Left colon (tissue), 2 donors: Measurements from ENCODE around the gene DYNC1H1. TPM values are rescaled to one million over a fixed set of nuclear protein-coding genes. Genes with fewer than 3 reads are reported as not detected.
A peak's percentile ranks its signal among the peaks of the same experiment; 100 is the strongest.
"Not testable (repeated sequence)": the region's sequence is repeated elsewhere in the genome, so short reads cannot be mapped to it uniquely, and the experiment has no call there.

Experiments used
- ATAC-seq: fragments of 200-7000 bp; cut with Tn5 transposase; one replicate; pipeline ENCODE4 v1.9.1; 2020; ENCODE audit warnings: mild to moderate bottlenecking, moderate library complexity
- DNase-seq, 2 donors: peaks; one replicate each; pipeline ENCODE4 v3.0.0-alpha.2; 2020
- intact Hi-C, 2 donors: fragments of 100-400 bp; cut with DNase I in 1 of 2; cut with micrococcal nuclease in 1 of 2; formaldehyde crosslinking; loops; one replicate each; pipeline versions ENCODE4 v1.11.2 to v1.14.0; 2022; cut with DNase I, micrococcal nuclease
- total RNA-seq, 2 donors: library from RNA; stranded (reverse); fragmentation: NEBNext Ultra II Directional; extraction: Animal tissue kit (Norgen Biotek cat#: 25700); gene quantifications; one replicate each; pipeline ENCODE4 v1.2.1, GENCODE V29; 2021
- donor health status: DM: no; HTN: no; CAD: no.
- donor health status: DM: yes; HTN: yes; CAD: no.

Gene DYNC1H1
- total RNA-seq, 2 donors from 2014 or later, result 370 to 424 TPM

DNA sequence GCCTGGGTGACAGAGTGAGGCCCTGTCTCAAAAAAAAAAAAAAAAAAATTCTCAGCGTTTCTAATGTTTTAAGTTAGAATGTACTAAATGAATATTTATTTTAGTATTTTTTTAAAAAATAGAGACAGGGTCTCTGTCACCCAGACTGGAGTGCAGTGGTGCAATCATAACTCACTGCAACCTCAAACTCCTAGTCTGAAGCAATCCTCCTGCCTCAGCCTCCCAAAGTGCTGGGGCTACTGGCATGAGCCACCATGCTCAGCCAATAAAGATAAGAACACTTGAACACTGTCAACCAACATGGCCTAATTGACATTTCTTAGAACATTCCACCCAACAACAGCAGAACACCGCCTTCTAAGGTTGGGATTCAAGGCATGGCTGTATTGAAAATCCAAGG is 5.1 kb upstream of the DYNC1H1 start:
- DNase-seq, result no peak
- intact Hi-C loops, result no loop called here
- ATAC-seq, result no peak

DNA sequence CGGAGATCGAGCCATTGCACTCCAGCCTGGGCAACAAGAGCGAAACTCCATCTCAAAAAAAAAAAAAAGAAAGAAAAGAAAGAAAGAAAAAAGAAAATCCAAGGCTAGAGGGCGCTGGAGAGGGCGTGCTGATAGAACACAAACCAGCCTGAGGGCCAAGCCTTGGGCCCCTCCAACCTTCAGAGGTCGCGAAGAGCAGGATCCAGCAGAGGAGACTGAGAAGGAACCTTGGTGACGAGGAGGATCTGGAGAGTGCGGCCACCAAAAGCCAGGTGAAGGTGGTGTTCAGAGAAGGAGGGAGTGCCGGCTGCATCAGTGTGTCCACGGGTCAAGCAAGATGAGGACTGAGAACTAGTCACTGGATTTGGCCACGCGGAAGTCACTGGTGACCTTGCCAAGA is 4.1 kb upstream of the DYNC1H1 start:
- intact Hi-C loops, result no loop called here
- DNase-seq, result peak in 1 of 2 donors; percentile 37
- no peak for ATAC-seq

DNA sequence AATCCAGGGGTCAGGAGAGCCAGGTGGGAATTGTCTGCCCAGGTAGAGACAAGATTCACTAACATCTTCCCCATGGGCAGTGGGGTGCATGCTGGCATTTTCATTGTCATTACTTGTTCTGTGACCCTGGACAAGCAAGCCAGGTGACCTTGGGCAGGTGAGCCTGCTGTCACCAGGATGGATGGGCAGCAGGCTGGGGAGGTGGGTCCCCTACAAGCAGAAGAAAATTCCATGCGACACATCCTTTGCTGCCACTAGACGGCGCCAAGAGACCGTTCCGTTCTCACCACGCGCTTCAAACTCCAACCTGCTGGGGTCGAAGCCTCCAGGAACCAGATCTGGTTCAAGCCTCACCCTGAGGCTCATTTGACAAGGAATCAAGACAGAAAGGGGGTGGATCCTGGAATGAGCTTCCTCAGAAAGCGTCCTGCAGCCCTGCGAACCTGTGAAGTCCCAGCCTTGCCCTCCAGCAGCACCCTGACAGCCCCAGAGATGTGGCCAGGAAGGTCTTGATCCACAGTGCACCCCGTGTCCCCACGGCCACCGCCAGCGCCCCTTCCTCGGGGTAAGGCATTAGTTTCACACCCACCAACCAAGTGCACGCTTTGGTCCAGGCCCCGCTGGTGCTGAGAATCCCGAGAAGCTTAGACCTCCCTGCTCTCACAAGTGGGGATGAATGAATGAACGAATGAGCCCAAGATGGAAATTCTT is 3.2 kb upstream of the DYNC1H1 start:
- ATAC-seq (peak; percentile 29), DNase-seq (peak; percentile 67 to 85)
- intact Hi-C loops, result no loop called here

DNA sequence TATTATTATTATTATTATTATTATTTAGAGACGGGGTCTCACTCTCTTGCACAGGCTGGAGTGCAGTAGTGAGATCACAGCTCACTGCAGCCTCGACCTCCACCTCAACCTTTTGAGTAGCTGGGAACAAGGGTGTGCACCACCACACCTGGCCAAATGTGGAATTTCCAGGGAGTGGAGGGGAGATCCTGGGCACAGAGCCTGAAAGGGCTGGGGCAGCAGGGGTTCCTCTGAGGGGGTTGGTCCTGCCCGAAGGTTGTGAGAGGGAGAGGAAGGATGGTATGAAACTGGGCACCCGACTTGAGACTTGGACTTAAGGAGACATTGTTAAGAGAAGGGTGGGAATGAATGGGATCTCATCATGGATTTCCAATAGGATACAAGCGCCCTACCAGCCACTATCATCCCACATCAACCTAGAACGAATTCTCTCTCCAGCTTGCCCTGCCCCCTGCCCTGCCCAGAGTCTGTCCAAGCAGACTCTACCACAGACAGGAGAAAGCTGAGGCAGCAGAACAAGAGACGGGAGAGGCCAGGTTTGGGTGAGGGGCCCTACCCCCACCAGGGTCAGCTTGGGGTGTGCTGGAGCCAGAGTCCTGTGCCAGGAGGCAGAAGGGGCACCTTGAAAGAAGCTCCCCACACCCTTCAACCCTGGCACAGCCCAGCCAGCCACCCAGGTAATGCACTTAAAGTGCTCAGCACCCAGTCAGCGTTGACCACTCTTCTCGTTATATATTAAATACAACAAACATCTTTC is 2.4 kb upstream of the DYNC1H1 start:
- ATAC-seq, result no peak
- intact Hi-C loops, result no loop called here

DNA sequence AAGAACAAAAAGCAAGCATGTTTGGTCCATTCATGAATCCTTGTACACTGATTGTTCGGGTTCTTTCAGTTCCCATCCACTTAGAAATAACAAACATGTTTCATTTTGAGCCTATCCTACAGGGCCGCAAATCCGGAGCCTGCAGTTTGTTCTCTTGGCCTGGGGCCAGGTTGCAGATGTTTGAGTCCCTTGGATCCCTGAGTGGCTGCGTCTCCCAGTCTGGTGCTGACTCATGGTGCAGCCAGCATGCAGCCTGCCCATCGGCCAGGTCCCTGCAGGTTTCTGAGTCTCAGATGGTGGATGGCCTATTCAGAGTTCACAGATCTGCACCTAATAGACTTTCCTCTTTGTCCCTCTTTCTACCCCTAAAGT is 1.9 kb upstream of the DYNC1H1 start:
- peak; percentile 64 to 73 for DNase-seq
- no peak for ATAC-seq
- intact Hi-C loops, result no loop called here

More for the DNA sequence above, 2.4 kb upstream of the DYNC1H1 start:
- no peak for DNase-seq

DNA sequence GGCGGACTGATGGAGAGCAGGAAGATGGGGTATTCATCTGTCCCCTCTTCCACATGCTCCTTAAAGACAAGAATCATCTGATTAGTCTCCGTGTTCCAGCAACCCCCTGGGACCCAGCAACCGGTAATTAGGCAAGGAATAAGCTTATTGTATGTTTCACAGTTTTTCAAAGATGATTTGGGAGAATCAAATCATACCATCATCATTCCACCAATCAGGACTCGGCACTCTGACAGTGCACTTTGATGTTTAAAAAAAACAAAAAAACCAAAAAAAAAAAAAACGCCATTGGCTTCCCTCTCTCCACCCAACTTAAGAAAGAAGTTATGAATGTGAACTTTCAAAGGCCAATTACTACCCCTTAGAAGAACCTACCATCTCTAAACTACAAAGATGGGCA is 1.3 kb upstream of the DYNC1H1 start:
- intact Hi-C loops, result no loop called here
- no peak for ATAC-seq
- no peak for DNase-seq

DNA sequence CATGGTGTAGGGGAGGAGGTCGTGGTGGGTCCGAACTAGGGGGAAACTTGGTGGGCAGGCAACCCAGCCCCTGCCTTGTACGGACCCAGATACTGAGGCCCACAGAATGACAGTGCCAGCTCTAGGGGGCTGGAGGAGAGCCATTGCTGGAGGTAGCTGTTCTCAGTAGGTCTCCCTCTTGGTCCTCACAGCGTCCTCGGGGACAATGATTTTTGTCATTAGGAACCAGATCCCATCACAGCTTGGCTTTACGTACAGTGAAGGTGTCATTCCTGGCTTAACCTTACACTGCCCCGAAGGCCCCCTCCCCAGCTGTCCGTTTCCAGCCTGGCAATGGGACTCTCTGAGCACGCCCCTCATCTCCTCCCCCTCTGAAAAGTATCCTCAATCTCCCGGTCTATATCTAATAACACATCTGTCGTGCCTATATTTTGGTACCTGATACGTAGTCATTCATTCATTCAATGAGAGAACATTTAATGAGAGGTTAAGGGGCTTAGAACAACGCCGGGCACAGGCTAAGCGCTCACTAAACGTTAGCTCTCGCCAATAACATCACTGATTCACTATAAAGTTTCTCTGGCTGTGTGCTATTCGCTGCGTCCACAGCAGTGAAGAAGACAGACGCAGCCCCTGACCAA is 597 bp upstream of the DYNC1H1 start:
- DNase-seq (no peak), ATAC-seq (no peak)
- intact Hi-C loops, result no loop called here

DNA sequence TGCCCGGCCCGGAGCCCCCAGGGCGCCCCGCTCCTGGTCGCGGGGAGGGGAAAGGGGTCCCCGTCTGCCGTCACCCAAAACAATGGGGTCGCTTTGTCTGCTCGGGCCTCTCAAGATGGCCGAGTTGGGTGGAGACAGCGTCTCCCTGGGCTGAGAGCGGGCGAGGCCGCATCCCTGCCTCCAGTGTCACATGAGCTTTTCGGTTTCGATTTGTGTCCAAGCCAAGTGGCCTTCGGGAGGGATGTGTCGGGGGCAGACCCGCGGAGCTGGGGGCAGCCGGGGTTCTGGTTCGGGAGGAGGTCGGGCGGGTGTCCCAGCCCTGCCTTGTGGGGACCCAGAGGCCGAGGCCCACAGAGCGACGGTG is 790 bp downstream of the DYNC1H1 start:
- intact Hi-C loops, result no loop called here
- DNase-seq, result peak; percentile 80 to 81
- ATAC-seq, result peak; percentile 71

DNA sequence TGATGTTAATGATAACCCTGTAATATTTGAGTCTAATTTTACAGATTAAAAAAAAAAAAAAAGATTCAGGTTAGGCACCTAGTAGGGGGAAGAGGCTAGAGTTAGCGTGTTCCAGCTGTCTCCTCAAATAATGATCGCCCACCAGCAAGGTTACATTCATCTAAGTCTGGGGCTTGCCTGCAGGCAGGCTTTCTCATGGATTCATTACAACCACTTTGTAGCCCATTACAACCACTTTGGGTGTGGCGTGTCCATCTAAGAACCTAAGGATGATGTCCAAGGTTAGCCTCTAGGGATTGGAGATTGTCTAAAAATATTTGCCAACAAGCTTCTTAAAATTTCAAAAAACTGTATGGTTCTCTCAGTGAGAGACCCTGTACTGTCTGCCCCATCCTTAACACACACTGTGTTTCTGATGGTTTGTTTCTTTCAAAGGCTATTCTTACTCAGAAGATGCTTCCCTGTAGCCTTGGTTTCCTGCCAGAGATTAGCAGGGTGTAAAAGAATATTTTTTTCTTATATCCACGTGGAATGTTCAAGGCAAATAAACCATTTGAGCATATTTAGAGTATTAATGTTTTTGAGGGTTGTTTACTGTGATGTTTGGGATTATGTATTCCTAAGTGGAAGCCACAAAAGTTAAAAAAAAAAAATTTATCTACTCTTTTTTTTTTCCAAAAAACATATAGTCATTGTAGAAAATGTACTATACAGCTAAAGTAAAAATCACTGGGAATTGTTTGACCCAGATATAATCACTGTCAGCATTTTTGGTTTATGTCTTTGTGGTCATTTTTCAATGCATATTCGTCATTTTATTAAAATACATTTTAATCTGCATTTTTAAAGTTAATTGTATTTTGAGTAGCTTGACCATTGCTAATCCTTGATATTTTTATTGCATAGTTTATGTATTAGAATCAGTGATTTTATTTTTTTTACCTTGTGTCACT is 1.7 kb downstream of the DYNC1H1 start:
- DNase-seq (no peak), ATAC-seq (no peak)
- intact Hi-C loops, result no loop called here

DNA sequence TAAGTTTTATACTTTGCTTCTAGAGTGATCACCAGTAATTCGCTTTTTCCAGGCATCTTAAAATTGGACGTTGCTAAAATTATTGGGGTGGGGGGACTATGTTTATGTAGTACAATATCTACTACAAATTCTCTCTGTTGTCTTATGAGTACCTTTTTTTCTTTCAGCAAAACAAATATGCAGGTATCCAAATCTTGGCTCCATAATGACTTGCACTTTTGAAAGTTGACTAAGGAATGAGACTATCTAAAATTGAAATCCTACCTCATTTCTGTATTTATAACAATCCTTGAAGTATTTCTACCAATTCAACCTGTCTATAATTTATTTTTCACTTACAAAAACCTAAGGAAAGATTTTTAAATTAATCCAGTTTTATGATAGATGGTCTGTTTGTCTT is 2.4 kb downstream of the DYNC1H1 start:
- DNase-seq, result no peak
- intact Hi-C loops, result no loop called here
- no peak for ATAC-seq

DNA sequence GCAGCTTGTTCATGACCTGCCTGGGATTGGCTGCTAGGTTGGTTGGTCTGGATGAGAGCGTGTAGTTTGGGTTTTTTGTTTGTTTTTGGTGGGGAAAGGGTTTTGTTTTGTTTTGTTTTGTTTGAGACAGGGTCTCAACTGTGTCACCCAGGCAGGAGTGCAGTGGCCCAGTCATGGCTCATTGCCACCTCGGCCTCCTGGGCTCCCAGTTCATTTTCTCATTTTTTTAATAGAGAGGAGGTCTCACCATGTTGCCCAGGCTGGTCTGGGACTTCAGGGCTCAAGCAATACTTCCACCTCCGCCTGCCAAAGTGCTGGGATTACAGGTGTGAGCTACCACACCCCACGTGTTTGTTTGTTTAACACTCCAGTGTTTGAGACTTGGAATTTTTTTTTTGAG is 3.8 kb downstream of the DYNC1H1 start:
- intact Hi-C loops, result no loop called here

DNA sequence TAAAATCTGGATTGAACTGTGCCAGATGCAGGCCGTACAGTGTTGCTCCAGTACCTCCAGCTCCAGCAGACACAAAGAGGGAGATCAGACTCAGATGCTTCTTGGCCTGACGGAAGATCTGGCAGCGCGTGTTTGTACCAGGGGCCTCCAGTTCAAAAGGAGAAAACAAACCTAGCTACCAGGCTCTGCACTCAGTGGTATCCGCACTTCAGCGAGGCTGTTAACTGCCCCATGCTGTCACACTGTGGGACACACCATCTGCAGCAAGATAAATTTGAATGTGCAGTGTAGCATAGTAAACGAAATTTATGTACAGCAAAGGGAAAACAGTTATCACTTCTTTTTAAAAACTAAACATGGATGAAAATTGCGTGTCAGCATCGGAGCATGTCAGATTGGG is 5.1 kb downstream of the DYNC1H1 start:
- intact Hi-C loops, result no loop called here
- ATAC-seq (no peak), DNase-seq (no peak)

More for the DNA sequence above, 3.8 kb downstream of the DYNC1H1 start:
- no peak for ATAC-seq
- DNase-seq, result no peak

DNA sequence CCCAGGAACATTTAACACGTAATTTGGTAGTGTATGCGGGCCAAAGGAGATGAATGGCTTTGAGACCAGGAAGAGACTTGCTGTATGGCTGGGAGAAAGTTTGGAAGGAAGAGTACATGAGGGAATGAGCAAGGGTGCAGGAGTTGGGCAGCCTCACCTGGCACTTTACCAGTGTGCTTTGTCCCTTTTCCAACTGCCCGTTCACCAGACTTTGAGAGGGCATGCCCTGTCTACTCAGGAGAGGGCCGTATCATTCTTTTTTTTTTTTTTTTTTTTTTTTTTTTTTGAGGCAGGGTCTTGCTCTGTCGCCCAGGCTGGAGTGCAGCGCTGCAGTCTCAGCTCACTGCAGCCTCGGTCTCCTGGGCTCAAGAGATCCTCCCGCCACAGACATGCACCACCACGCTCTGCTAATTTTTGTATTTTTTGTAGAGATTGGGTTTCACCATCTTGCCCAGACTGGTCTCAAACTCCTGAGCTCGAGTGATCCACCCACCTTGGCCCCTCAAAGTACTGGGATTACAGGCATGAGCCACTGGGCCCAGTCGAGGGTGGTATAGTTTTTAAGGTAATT is 6.5 kb downstream of the DYNC1H1 start:
- intact Hi-C loops, result no loop called here
- no peak for DNase-seq
- ATAC-seq, result no peak

DNA sequence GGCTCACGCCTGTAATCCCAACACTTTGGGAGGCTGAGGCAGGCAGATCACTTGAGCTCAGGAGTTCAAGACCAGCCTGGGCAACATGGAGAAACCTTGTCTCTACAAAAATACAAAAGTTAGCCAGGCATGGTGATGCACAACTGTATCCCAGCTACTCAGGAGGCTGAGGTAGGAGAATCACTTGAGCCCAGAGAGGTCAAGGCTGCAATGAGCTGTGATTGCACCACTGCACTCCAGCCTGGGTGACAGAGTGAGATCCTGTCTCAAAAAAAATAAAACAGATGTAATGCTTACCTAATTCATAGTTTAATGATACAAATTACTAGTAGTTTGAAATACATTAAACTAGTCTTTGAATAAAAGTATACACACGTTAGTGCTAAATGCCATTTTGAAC is 7.1 kb downstream of the DYNC1H1 start:
- ATAC-seq, DNase-seq, intact Hi-C loops: not testable (repeated sequence)

DNA sequence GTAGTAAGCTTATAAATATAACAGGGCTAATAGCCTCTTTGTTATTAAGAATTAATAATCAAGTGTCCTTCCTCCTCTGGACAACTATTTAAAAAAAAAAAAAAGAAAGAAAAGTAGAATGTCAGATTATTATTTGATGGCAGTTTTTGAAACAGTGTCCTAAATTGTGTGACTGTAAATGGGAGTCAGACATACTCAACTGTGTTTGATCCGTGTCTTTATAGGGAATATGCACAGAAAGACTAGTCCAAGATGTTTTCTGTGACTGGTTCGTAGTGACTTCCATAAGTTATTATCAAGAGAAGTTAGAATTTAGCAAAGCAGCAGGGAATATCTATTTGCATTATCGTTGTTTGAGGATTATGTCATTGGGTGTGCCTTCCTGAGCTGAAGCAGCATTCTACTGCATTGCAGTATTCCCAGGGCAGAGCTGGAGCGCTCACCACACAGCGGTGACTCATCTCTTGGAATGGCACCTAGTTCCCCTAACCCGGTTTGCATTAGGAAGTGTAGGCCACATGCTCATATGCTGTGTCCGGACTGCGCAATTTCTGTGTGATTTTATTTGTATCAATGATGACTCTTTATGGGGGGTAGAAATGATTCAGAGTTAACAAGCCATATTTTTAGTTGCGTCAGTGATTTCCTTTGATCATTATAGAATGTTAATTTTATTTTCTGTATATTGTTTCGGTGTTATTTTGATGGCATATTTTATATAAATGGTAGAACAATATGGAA is 7.9 kb downstream of the DYNC1H1 start:
- intact Hi-C loops, result no loop called here
- DNase-seq, result peak; percentile 63 to 89
- peak; percentile 99 for ATAC-seq

DNA sequence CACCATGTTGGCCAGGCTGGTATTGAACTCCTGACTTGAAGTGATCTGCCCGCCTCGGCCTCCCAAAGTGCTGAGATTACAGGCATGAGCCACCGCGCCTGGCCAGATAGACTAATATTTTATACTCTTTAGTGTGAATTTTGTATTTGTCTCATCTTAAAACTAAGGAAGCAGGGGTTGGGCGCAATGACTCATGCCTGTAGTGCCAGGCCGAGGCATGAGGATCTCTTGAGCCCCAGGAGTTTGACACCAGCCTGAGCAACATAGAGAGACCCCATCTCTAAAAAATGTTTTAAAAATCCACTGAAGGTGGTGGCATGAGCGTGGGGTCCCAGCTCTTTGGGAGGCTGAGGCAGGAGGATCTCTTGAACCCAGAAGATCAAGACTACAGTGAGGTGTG is 9.0 kb downstream of the DYNC1H1 start:
- intact Hi-C loops, result no loop called here
- ATAC-seq (no peak), DNase-seq (no peak)

DNA sequence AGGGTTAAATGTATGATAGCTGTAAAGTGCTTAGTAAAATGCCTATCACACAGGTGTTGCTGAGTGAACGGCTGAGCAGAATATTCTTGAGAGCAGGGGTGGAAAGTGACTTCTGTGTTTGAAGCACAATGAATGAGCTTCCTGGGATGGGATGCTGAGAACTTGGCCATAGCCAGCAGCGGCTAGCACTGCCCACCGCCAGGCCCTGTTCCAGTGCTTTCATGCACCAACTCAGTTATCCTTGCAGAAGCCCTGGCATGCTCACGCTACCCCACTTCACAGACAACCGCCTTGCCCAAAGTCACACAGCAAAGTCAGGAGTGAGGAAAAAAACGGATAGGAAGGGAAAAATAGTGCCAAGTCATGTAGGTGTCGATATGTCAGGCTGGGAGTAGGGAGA is 10.9 kb downstream of the DYNC1H1 start:
- intact Hi-C loops, result no loop called here
- ATAC-seq, result no peak
- DNase-seq, result no peak
